ENCODE measurements around the gene TBC1D22B.

- no peak for TF ChIP-seq CTCF (IDR thresholded peaks at IDR 0.05)
- no peak for TF ChIP-seq POLR2AphosphoS5 (IDR thresholded peaks at IDR 0.05)
- no peak for TF ChIP-seq POLR2A (IDR thresholded peaks at IDR 0.05)
These were observed 97.2 kb downstream of the TBC1D22B start for GRCh38 chr6:37354526-37355384.
